Gastrocnemius medialis (tissue), 4 donors: ENCODE measurements around the gene GABBR2.

Experiments used
- CTCF ChIP-seq, 5 experiments: fragments of 450-650 bp in 3 of 5; fragments of 200-600 bp in 2 of 5; sonication (generic) in 2 of 5; IDR thresholded peaks in 4 of 5; conservative IDR thresholded peaks in 1 of 5; 1 replicate in 4 of 5; 2 replicates in 1 of 5; pipeline ENCODE4 v1.5.1; 2016 to 2019; ENCODE audit warnings: antibody characterized with exemption in 5 of 5, mild to moderate bottlenecking in 3 of 5, moderate library complexity in 3 of 5
- POLR2A ChIP-seq, 2 donors: fragments of 450-650 bp; IDR thresholded peaks; one replicate each; pipeline ENCODE4 v1.6.1; 2017; ENCODE audit warnings: antibody characterized with exemption in 2 of 2, mild to moderate bottlenecking in 2 of 2, moderate library complexity in 2 of 2

GRCh38 chr9:98251551-98251950, 457.2 kb downstream of the GABBR2 start:
- TF ChIP-seq CTCF (IDR thresholded peaks at IDR 0.05 in 4 of 5, conservative IDR thresholded peaks at IDR 0.05 in 1 of 5) (no peak), POLR2A (IDR thresholded peaks at IDR 0.05) (no peak)
